NB4 (cell line): ENCODE measurements around the gene ZNF830.

Experiments
- POLR2A ChIP-seq: IDR thresholded peaks from 2 replicates; pipeline ENCODE4 v1.6.1; 2011; ENCODE audit warnings: mild to moderate bottlenecking; ENCODE audit not compliant: insufficient read length; ENCODE audit errors: extremely low read depth
- TF ChIP-seq, protein P1 (sequence below): IDR thresholded peaks from one replicate; pipeline ENCODE4 v1.5.1; 2012; ENCODE audit warnings: low read depth, low read length

DNA sequence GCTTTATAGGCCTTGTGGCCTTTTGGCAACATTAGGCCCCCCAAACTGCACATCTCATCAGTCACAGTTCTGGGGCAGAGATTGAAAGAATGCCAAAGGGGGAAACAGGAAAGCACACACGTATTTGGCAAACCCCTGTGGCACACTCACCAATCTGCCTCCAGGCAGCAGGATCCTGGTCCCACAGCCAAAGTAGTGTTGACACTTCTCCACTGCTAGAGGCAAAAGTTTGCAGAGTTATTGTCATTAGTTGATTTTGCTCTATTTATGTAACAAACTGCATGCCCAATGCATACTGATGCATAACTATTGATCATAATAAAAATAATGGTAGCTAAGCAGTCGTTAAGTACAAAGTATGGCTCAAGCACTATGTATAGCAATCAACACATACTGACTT lies 45.2 kb upstream of the ZNF830 start:
- no peak for TF ChIP-seq POLR2A
- TF ChIP-seq, protein P1, sequence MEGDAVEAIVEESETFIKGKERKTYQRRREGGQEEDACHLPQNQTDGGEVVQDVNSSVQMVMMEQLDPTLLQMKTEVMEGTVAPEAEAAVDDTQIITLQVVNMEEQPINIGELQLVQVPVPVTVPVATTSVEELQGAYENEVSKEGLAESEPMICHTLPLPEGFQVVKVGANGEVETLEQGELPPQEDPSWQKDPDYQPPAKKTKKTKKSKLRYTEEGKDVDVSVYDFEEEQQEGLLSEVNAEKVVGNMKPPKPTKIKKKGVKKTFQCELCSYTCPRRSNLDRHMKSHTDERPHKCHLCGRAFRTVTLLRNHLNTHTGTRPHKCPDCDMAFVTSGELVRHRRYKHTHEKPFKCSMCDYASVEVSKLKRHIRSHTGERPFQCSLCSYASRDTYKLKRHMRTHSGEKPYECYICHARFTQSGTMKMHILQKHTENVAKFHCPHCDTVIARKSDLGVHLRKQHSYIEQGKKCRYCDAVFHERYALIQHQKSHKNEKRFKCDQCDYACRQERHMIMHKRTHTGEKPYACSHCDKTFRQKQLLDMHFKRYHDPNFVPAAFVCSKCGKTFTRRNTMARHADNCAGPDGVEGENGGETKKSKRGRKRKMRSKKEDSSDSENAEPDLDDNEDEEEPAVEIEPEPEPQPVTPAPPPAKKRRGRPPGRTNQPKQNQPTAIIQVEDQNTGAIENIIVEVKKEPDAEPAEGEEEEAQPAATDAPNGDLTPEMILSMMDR = no peak
